ENCODE measurements around the gene SLC26A2.

SLC26A2 gene

DNA sequence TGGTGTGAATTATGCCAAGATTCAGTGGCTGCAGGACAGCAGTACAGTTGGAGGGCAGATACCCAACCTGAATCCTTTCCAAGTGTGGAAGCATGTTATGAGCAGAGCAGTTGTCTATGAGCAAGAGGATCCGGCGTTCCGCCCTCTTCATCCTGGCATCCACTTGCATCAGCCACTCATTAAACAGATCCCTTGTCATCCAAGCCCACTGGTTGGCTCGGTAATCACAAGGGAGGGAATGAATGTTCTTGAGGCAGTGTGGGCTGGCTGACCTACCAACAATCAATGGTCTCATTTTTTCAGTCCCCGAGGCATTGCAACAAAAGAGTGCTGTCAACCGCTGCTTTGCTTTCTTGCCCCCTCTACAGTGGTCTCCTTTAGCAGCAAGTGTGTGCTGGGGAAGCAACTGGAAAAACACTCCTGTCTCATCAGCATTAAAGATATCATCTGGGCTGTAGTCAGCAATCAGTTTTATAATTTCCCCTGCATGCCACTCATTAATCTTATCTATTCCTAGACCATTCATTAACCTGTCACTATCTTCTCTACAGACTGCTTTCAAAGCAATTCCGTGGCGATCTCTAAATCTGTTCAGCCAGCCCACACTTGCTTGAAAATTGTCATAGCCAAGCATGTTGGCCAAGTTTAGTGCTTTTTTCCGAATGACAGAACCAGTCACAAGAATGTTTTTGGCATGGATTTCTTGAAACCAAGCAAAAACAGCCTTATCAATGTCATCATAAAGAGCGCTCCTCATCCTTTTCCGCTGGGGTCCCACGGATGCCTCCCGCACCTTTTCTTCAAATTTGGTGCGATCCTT, 35.0 kb downstream of the SLC26A2 start:
- Histone ChIP-seq H3K36me3 (ENCODE audit: control insufficient read depth, insufficient read depth, low read length) (peaks cover 8% of the 10 kb centered on the region), H3K4me1 (ENCODE audit: control insufficient read depth, insufficient read depth, low read length, poor library complexity, severe bottlenecking) (peaks cover 15% of the 10 kb centered on the region), H3K27ac (ENCODE audit: low read depth, low read length, severe bottlenecking) (peak overlapping the region; percentile 16), H3K9me3 (ENCODE audit: control insufficient read depth, low read length) (no peaks in the 10 kb centered on the region), H3K4me3 (ENCODE audit: extremely low read depth, insufficient read depth, low read length, poor library complexity, severe bottlenecking) (no peak overlapping the region)
- 93 to 97% methylated on average over 6 to 7 of the region's 14 CpGs for WGBS, 2 experiments (ENCODE audit: insufficient coverage in 2 of 2)

DNA sequence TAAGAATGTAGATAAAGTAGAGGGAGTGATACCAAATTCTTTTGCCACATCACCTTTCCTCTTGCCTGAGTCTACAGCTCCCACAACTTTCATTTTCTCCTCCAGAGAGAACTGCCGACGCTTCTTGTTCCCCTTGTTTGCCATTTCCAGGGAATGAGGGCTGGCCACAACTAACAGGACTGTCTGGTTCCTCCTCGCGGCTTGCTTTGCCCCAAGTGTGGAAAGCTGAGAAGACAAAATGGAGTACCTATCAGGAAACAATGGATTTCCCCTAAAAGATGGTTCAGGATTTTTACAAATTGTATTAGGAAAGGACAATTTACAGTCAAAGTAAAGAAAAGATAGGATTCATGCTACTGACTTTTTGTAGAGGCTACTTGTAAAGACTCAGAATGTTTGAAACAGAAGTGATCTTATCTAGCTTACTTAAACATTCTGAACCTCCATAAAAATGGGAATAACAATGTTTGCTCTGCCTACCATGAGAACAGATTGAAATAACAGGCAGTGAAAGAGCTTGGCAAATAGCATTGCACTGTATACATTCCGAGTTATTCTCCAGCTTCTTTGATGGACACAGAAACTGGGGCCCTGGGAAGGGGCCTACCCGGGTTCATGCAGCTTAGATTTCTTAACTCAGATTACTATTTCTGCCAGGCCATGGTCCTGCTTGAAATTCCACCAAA, 35.8 kb downstream of the SLC26A2 start:
- Histone ChIP-seq H3K27ac (ENCODE audit: low read depth, low read length, severe bottlenecking) (no peak overlapping the region), H3K36me3 (ENCODE audit: control insufficient read depth, insufficient read depth, low read length) (peaks cover 8% of the 10 kb centered on the region), H3K4me1 (ENCODE audit: control insufficient read depth, insufficient read depth, low read length, poor library complexity, severe bottlenecking) (peaks cover 15% of the 10 kb centered on the region), H3K4me3 (ENCODE audit: extremely low read depth, insufficient read depth, low read length, poor library complexity, severe bottlenecking) (no peak overlapping the region), H3K9me3 (ENCODE audit: control insufficient read depth, low read length) (no peaks in the 10 kb centered on the region)
- 83 to 90% methylated on average over 6 of the region's 6 CpGs for WGBS, 2 experiments (ENCODE audit: insufficient coverage in 2 of 2)

DNA sequence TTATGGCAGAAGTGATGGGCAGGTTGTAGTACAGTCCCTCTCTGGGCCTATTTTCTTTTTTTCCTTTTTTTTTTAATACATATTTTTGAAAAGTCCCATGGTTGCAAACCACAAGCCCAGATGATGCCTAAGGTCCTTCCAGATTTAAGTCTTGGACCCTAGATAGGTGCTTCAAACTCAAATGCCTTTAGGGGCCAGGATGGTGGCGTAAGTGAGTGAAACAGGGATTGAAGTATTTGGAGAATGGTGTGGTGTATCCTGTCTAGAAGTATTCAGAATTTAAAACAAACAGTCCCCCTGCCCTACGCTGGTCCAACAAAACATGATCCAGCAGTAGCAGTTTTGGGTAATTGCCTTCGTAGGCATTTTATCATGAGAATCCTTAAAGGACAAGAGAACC, 37.7 kb downstream of the SLC26A2 start:
- Histone ChIP-seq H3K9me3 (ENCODE audit: control insufficient read depth, low read length) (no peaks in the 10 kb centered on the region), H3K36me3 (ENCODE audit: control insufficient read depth, insufficient read depth, low read length) (peaks cover 11% of the 10 kb centered on the region), H3K4me3 (ENCODE audit: extremely low read depth, insufficient read depth, low read length, poor library complexity, severe bottlenecking) (no peak overlapping the region), H3K27ac (ENCODE audit: low read depth, low read length, severe bottlenecking) (no peak overlapping the region), H3K4me1 (ENCODE audit: control insufficient read depth, insufficient read depth, low read length, poor library complexity, severe bottlenecking) (peaks cover 15% of the 10 kb centered on the region)
- WGBS, 2 experiments (ENCODE audit: insufficient coverage in 2 of 2), result 100% methylated on average over 1 to 2 of the region's 3 CpGs

DNA sequence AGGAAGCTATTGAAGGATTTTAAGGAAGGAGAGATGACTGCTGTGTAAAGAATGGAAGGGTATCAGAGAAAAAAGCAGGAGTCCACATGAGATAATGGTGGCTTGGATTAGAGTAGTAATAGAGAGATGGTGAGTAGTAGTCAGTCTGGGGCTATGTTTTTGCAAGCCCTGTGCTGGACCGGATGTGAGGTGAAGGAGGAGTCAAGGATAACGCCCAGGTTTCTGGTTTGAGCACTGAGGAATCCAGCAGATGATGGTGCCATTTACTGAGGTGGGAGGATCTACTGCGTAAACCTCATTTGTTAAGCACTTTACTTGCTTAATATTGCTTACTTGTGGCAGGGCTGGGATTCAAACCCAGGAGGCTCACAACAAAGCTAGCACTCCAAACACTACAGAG, 38.8 kb downstream of the SLC26A2 start:
- 95 to 100% methylated on average over 2 of the region's 3 CpGs for WGBS, 2 experiments (ENCODE audit: insufficient coverage in 2 of 2)
- Histone ChIP-seq H3K4me1 (ENCODE audit: control insufficient read depth, insufficient read depth, low read length, poor library complexity, severe bottlenecking) (peaks cover 15% of the 10 kb centered on the region), H3K9me3 (ENCODE audit: control insufficient read depth, low read length) (no peaks in the 10 kb centered on the region), H3K36me3 (ENCODE audit: control insufficient read depth, insufficient read depth, low read length) (peaks cover 22% of the 10 kb centered on the region), H3K4me3 (ENCODE audit: extremely low read depth, insufficient read depth, low read length, poor library complexity, severe bottlenecking) (peak overlapping the region; percentile 83), H3K27ac (ENCODE audit: low read depth, low read length, severe bottlenecking) (peak overlapping the region; percentile 91)

DNA sequence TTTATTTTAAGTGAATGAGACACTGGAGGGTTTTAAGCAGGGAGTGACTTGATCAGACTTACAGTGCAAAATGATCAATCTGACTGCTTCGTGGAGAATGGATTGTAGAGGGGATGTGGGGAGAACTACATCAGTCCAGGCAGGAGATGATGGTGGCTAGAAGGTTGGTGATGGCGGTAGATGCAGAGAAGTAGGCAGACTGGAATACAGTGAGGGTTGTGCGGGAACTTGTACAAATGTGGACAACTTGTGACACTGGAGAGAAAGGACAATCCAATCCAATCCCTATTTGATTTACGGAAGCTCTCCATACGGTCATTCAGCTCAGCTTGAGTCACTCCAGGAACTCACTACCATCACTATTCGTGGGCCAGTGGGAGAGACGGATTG, 39.3 kb downstream of the SLC26A2 start:
- WGBS, 2 experiments (ENCODE audit: insufficient coverage in 2 of 2), result 16 to 34% methylated on average over 4 to 5 of the region's 7 CpGs
- peak overlapping the region; percentile 91 for H3K27ac ChIP-seq (ENCODE audit: low read depth, low read length, severe bottlenecking)
- no peaks in the 10 kb centered on the region for H3K9me3 ChIP-seq (ENCODE audit: control insufficient read depth, low read length)
- peaks cover 14% of the 10 kb centered on the region for H3K4me1 ChIP-seq (ENCODE audit: control insufficient read depth, insufficient read depth, low read length, poor library complexity, severe bottlenecking)
- H3K36me3 ChIP-seq (ENCODE audit: control insufficient read depth, insufficient read depth, low read length), result peaks cover 27% of the 10 kb centered on the region
- peak overlapping the region; percentile 83 for H3K4me3 ChIP-seq (ENCODE audit: extremely low read depth, insufficient read depth, low read length, poor library complexity, severe bottlenecking)

DNA sequence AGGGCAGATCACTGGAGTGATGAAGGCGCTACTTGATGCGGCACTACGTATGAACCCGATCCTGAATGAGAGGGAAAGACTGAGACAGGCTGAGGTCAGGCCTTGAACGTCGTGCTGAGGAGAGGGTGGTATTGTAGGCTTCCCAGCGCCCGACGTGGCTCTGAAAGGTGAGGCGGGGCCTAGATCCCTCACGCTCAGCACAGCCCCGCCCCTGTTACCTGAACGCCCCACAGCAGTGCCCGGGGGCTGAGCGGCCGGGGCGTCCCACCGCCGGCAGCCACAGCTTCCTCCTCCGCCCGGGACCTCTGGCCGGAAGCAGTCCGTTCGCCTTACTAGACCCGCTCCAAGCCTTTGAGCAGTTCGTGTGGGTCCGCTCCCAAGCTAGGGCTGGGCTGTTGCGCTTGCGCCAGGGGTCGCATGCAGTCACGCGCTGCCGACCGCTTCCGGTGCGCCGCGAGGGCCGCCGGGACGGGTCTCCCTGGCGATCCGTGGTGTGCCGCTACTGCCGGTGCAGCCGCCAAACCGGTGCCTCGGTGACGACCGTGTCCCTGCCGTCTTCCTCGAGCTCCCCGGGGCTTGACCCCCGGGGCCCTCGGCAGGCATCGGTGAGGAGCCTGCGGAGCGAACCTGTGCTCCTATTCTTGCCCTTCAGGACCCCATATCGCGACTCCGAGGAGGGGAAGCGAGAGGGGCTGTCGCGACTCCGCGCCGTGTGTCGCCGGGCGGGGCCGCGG, 39.9 kb downstream of the SLC26A2 start, which contains the start of the genes HMGXB3 and TIGD6:
TSS of gene HMGXB3 (plus strand) at position 484 of the 734 bp plus-strand sequence. CDS start 4,114 bp downstream, outside the sequence.
TSS of gene TIGD6 (minus strand) at position 399 of the 734 bp plus-strand sequence. CDS start 4,306 bp downstream, outside the sequence.
- peaks cover 10% of the 10 kb centered on the region for H3K4me1 ChIP-seq (ENCODE audit: control insufficient read depth, insufficient read depth, low read length, poor library complexity, severe bottlenecking)
- peak within 1 kb of the TSS; percentile 91 for H3K27ac ChIP-seq (ENCODE audit: low read depth, low read length, severe bottlenecking)
- H3K4me3 ChIP-seq (ENCODE audit: extremely low read depth, insufficient read depth, low read length, poor library complexity, severe bottlenecking), result peak within 1 kb of the TSS; percentile 83
- WGBS, 2 experiments (ENCODE audit: insufficient coverage in 2 of 2), result 0 to 1% methylated on average over 64 to 65 of the region's 72 CpGs
- no peaks in the 10 kb centered on the region for H3K9me3 ChIP-seq (ENCODE audit: control insufficient read depth, low read length)
- H3K36me3 ChIP-seq (ENCODE audit: control insufficient read depth, insufficient read depth, low read length), result peaks cover 30% of the 10 kb centered on the region

DNA sequence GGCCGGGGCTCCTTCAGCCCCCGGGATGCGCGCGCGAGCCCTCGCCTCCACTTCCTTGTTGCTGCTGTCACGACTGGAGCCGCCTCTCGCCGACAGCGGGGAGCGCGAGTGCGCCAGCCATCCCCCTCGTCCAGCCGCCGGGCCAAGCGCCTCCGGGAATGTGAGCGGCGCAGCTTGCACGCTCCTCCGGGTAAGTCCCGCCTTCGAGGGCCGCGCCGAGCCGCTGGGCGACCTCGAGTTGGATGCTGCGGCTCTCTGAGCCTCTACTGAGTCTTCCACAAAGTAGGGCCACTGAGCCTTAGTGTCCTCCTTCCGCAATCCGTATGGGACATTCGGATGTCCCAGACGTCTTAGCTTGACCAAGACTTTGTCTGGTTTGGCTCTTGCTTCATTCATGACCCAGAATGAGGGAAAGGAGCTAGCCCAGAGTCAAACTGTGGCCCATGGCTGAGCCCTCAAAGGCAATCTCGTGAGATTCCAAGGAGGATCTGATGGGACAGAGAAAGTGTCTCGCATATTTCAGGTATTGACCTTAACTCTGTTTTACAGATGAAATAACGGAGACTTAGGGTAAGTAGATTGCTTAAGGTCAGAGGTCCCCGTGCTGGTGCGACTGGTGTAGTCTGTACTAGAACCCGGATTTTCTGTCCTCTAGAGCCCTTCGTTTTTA, 40.6 kb downstream of the SLC26A2 start:
- H3K4me3 ChIP-seq (ENCODE audit: extremely low read depth, insufficient read depth, low read length, poor library complexity, severe bottlenecking), result peak overlapping the region; percentile 83
- H3K36me3 ChIP-seq (ENCODE audit: control insufficient read depth, insufficient read depth, low read length), result peaks cover 33% of the 10 kb centered on the region
- peak overlapping the region; percentile 91 for H3K27ac ChIP-seq (ENCODE audit: low read depth, low read length, severe bottlenecking)
- peaks cover 10% of the 10 kb centered on the region for H3K4me1 ChIP-seq (ENCODE audit: control insufficient read depth, insufficient read depth, low read length, poor library complexity, severe bottlenecking)
- WGBS, 2 experiments (ENCODE audit: insufficient coverage in 2 of 2), result 1 to 2% methylated on average over 43 to 44 of the region's 44 CpGs
- no peaks in the 10 kb centered on the region for H3K9me3 ChIP-seq (ENCODE audit: control insufficient read depth, low read length)

DNA sequence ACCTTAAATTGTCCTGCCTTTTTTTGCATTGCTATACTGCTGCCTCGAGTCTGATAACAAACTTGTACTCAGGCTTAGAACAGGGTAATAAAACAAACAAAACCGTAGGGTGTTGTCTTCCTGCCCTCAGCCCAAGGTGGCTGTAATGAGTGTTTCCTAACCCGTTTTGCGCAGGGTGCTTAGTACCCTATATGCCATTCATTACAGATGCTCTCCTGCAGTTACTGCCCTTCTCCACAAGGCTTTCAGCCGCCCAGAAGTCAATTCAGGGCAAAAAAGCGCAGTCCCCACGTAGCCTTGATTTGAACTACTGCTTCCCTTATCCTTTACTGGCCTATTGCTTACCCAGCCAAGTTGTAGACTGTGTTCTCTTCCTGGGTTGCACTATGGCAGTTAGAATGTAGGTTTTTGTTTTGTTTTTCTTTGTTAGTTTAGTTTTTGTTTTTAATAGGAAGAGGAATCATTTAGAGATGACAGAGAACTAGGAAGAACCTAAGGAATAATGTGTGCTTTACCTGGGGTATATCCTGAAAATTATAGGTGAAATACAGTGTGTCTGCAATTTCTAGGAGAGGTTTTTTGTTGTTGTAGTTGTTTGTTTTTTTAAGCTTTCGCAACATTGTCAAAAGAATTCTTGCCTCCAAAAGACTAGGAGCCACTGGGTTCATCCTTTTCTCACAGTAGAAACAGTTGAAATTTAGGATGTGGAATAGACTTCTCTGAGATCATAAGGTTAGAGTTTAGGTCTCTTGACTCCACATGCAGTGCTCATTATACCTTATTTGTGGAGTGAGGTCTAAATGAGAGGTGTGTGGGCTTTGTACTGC, 41.3 kb downstream of the SLC26A2 start:
- H3K4me3 ChIP-seq (ENCODE audit: extremely low read depth, insufficient read depth, low read length, poor library complexity, severe bottlenecking), result peak overlapping the region; percentile 83
- H3K36me3 ChIP-seq (ENCODE audit: control insufficient read depth, insufficient read depth, low read length), result peaks cover 41% of the 10 kb centered on the region
- 17 to 18% methylated on average over 5 to 7 of the region's 8 CpGs for WGBS, 2 experiments (ENCODE audit: insufficient coverage in 2 of 2)
- no peaks in the 10 kb centered on the region for H3K9me3 ChIP-seq (ENCODE audit: control insufficient read depth, low read length)
- H3K4me1 ChIP-seq (ENCODE audit: control insufficient read depth, insufficient read depth, low read length, poor library complexity, severe bottlenecking), result peaks cover 10% of the 10 kb centered on the region
- no peak overlapping the region for H3K27ac ChIP-seq (ENCODE audit: low read depth, low read length, severe bottlenecking)

DNA sequence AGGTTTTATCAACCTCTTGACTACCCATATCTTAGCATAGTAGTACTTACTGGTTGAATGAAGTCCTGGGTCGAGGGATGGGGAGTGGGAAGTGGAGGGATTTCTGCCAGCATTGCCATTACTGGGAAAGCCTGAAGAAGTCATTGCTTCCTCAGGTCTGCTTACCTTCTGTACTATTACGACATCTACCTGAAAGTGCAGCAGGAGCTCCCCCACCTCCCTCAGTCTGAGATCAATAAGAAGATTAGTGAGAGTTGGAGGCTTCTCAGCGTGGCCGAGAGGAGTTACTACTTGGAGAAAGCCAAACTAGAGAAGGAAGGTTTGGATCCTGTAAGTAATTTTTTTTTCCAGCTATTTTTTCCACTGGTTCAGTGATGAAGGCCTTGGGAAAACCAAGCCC, 45.8 kb downstream of the SLC26A2 start:
- WGBS, 2 experiments (ENCODE audit: insufficient coverage in 2 of 2), result 100% methylated on average over 2 of the region's 4 CpGs; no CpG with 5 or more reads in 1 of the 2 experiments
- H3K9me3 ChIP-seq (ENCODE audit: control insufficient read depth, low read length), result no peaks in the 10 kb centered on the region

More for the DNA sequence above, 45.8 kb downstream of the SLC26A2 start:
- no peaks in the 10 kb centered on the region for H3K4me1 ChIP-seq (ENCODE audit: control insufficient read depth, insufficient read depth, low read length, poor library complexity, severe bottlenecking)
- H3K36me3 ChIP-seq (ENCODE audit: control insufficient read depth, insufficient read depth, low read length), result peaks cover 81% of the 10 kb centered on the region
- H3K4me3 ChIP-seq (ENCODE audit: extremely low read depth, insufficient read depth, low read length, poor library complexity, severe bottlenecking), result no peak overlapping the region
- H3K27ac ChIP-seq (ENCODE audit: low read depth, low read length, severe bottlenecking), result no peak overlapping the region

Measured in mesodermal cell (in vitro differentiated cells).